Fibroblast of skin of back (primary cell): ENCODE measurements around the gene FOXN3.

Source experiments
- DNase-seq: peaks from one replicate; pipeline ENCODE4 v3.0.0-alpha.2; 2013

The FOXN3 gene

GRCh38 chr14:89359477-89360222 lies 57.4 kb downstream of the FOXN3 start:
- no peak for DNase-seq

- no peak for DNase-seq
Measured at GRCh38 chr14:89357655-89358297, 59.3 kb downstream of the FOXN3 start.

- DNase-seq, result no peak
Measured at GRCh38 chr14:89356927-89357326, 60.1 kb downstream of the FOXN3 start.

- no peak for DNase-seq
Measured at GRCh38 chr14:89356496-89356895, 60.5 kb downstream of the FOXN3 start.

GRCh38 chr14:89353766-89354113 lies 63.3 kb downstream of the FOXN3 start:
- DNase-seq, result no peak

GRCh38 chr14:89352976-89353765 lies 63.9 kb downstream of the FOXN3 start:
- DNase-seq, result no peak

- no peak for DNase-seq
Measured at GRCh38 chr14:89351516-89352404, 65.3 kb downstream of the FOXN3 start.

GRCh38 chr14:89351221-89351515 lies 65.9 kb downstream of the FOXN3 start:
- DNase-seq, result peak; percentile 38

- DNase-seq, result no peak
Measured at GRCh38 chr14:89350152-89350551, 66.9 kb downstream of the FOXN3 start.

- DNase-seq, result no peak
Measured at GRCh38 chr14:89349171-89350008, 67.6 kb downstream of the FOXN3 start.

GRCh38 chr14:89348722-89349121 lies 68.3 kb downstream of the FOXN3 start:
- peak; percentile 27 for DNase-seq

- DNase-seq, result no peak
Measured at GRCh38 chr14:89347885-89348284, 69.1 kb downstream of the FOXN3 start.

GRCh38 chr14:89344920-89345254 lies 72.1 kb downstream of the FOXN3 start:
- no peak for DNase-seq

- no peak for DNase-seq
Measured at GRCh38 chr14:89343356-89343755, 73.7 kb downstream of the FOXN3 start.

- DNase-seq, result no peak
Measured at GRCh38 chr14:89342049-89342448, 75.0 kb downstream of the FOXN3 start.

GRCh38 chr14:89340200-89341181 lies 76.5 kb downstream of the FOXN3 start:
- DNase-seq, result no peak

- DNase-seq, result no peak
Measured at GRCh38 chr14:89339579-89339978, 77.5 kb downstream of the FOXN3 start.

- DNase-seq, result no peak
Measured at GRCh38 chr14:89339158-89339557, 77.9 kb downstream of the FOXN3 start.

GRCh38 chr14:89336338-89336737 lies 80.7 kb downstream of the FOXN3 start:
- DNase-seq, result no peak

GRCh38 chr14:89332031-89332430 lies 85.0 kb downstream of the FOXN3 start:
- DNase-seq, result peak; percentile 50

- DNase-seq, result no peak
Measured at GRCh38 chr14:89331398-89331797, 85.6 kb downstream of the FOXN3 start.
